Iris pigment epithelial cell (primary cell): ENCODE measurements around the gene DGKB.
"Not testable (repeated sequence)": the region's sequence is repeated elsewhere in the genome, so short reads cannot be mapped to it uniquely, and the experiment has no call there.

Experiments
- DNase-seq: peaks from one replicate; pipeline ENCODE4 v3.0.0-alpha.2; 2011; ENCODE audit warnings: low read depth

The DGKB gene

GRCh38 chr7:14288701-14289100 is 613.9 kb downstream of the DGKB start:
- no peak for DNase-seq

DNA sequence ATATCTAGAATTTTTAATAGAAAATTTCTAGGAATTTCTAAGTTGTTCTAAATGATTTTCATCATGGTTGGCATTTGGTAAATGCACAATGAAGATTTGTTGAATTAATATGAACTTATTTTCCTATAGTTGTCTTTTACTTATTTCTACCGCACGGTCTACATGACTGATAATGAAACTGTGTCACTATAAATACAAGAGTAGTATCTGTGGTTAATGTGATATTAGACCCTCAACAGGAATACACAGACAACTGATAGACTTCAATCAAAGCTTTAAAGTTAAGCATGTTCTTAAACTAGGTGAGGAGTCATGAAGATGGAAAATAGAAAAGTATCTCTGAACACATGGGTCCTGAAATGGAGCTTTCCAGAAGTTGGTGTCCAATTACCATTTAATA is 615.2 kb downstream of the DGKB start:
- DNase-seq = no peak

DNA sequence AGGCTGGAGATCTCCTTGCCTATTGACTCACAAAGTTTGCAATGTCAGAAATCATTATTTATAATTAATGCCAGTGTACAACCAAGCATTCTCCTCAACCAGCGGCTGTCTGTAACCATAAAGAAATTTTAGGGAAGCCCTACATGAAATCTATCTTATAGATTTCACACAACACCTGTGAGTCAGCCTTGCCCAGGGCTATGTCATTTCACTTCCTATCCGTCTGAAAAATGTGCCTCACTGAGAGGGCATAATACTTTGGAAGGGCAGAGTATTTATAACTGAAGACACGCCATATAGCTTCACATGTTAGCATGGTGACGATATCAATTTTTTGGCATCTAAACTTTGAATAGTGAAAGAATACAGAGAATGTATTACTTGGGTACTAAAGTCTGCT is 616.5 kb downstream of the DGKB start:
- DNase-seq = no peak

DNA sequence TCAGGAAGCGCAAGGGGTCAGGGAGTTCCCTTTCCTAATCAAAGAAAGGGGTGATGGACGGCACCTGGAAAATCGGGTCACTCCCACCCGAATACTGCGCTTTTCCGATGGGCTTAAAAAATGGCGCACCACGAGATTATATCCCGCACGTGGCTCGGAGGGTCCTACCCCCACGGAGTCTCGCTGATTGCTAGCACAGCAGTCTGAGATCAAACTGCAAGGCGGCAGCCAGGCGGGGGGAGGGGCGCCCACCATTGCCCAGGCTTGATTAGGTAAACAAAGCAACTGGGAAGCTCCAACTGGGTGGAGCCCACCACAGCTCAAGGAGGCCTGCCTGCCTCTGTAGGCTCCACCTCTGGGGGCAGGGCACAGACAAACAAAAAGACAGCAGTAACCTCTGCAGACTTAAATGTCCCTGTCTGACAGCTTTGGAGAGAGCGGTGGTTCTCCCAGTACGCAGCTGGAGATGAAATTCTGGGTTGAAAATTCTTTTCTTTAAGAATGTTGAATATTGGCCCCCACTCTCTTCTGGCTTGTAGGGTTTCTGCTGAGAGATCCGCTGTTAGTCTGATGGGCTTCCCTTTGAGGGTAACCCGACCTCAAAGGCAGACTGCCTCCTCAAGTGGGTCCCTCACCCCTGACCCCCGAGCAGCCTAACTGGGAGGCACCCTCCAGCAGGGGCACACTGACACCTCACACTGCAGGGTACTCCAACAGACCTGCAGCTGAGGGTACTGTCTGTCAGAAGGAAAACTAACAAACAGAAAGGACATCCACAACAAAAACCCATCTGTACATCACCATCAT is 623.3 kb downstream of the DGKB start:
- DNase-seq = not testable (repeated sequence)

DNA sequence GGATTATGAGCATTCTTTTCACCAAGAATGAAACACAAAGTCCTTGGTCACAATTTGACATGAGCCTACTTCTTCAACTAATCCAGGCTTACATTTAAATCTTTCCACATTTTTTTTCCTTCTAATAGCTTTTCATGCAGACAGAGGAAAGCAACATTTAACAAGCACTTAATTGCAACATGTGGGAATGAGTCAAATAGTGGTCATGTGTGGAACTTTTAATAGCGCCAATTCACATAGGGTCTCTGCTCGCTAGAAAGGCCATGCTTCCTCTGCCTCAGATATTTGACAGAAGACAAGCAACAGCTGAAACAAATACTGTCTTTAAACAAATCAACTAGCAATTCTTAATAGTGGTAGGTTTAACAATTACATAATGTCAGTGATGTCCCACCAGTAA is 627.2 kb downstream of the DGKB start:
- DNase-seq = no peak

GRCh38 chr7:14271441-14271840 is 631.1 kb downstream of the DGKB start:
- no peak for DNase-seq

- DNase-seq = no peak
Measured at GRCh38 chr7:14270099-14270498, 632.5 kb downstream of the DGKB start.

GRCh38 chr7:14260011-14260410 is 642.5 kb downstream of the DGKB start:
- no peak for DNase-seq

DNA sequence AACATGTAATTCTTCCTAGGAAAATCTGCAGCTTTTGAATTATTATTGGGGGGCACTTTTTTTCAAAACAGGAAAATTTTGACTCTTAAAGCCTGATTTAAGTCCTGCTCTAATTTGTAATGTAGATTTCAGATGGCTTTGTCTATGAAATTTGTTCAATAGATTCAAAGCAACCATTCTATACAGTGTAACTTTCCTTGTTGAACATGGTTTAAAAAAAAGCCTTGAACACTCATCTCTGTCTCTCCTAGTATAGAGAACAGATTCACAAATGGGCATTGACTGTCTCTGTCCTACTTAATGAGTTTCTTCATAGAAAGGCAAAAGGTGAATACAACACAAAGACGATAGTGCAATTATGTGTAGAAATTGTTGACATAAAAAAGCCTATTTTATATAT is 643.7 kb downstream of the DGKB start:
- no peak for DNase-seq

DNA sequence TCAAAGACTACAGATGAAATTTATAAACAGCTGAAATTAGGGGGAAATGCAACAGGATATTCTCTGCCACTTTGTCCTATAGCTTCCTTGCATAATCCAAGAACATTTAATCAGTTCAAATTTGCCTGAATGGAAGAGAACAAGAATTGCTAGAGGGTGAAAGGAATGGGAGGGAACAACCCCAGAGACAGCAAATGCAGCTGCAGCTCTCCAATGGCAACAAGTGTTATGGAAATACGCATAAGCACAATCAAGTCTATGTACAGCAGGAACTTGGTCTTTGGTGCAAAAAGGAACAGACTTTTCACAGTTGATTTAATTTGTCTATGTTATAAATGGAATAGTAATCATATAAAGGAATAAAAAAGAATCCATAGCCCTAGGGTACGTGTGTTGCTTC is 644.1 kb downstream of the DGKB start:
- no peak for DNase-seq

GRCh38 chr7:14252458-14252857 is 650.1 kb downstream of the DGKB start:
- no peak for DNase-seq

- DNase-seq = no peak
Measured at GRCh38 chr7:14242175-14242574, 660.4 kb downstream of the DGKB start.

- no peak for DNase-seq
Measured at GRCh38 chr7:14236834-14237233, 665.7 kb downstream of the DGKB start.

DNA sequence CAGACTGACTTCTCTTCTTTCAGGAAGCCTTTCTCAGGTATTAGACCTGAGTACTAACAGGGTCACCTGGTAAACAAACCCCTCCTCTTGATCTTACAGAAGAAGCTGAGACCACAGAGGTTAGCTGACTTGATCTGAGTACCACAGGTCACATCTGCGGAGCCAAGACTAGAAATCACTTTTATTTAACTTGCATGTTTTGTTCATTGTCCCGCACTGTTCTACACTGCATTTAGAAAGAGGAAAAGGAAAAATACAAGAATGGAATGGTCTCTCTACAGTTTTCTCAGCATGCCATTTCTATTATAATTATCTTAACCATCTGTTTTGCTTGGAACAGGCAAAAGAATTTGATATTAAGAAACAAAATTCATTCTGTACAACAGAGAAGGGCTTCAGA is 667.5 kb downstream of the DGKB start:
- no peak for DNase-seq

- no peak for DNase-seq
Measured at GRCh38 chr7:14233868-14234369, 668.6 kb downstream of the DGKB start.

- peak; percentile 31 for DNase-seq
Measured at GRCh38 chr7:14233076-14233867, 669.3 kb downstream of the DGKB start.

- no peak for DNase-seq
Measured at GRCh38 chr7:14229047-14229446, 673.5 kb downstream of the DGKB start.

GRCh38 chr7:14228341-14228740 is 674.2 kb downstream of the DGKB start:
- DNase-seq = peak; percentile 13

- no peak for DNase-seq
Measured at GRCh38 chr7:14226126-14226525, 676.4 kb downstream of the DGKB start.

DNA sequence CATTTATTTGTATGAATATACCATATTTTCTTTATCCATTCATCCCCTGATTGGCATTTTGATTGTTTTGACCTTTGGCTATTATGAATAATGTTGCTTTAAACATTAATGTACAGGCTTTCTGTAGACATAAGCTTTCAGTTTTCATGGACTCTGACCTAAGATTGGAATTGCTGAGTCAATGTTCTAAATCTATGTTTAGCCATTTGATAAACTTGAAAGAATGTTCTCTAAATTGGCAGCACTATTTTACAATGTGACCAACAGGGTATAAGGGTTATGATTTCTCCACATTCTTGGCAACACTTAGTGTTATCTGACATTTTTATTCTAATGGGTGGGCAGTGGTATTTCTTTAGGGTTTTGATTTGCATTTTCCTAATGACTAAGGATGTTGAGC is 683.4 kb downstream of the DGKB start:
- DNase-seq = no peak

DNA sequence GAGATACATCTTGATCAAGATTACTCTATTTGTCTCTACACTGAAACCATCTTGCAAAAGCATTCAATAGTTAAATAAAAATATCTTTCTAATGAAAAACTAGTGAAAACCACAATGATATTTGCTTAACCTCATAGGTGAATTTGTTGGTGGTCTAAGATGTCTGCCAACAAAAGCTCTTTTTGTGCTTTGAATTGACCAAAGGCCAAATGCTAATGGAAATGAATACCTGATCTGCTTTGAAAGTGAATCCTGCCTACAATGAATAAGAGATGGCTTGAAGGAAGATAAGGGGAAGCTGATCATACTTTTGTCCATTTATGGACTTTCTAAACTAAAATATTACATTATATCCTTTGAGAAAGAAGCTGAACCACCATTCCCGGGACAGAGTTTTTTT is 684.2 kb downstream of the DGKB start:
- no peak for DNase-seq

- no peak for DNase-seq
Measured at GRCh38 chr7:14209896-14210484, 692.6 kb downstream of the DGKB start.

- DNase-seq = no peak
Measured at GRCh38 chr7:14207711-14208110, 694.8 kb downstream of the DGKB start.
